Stomach (tissue), 9 donors: ENCODE measurements around the gene TRAF4. TPM values are rescaled to one million over a fixed set of nuclear protein-coding genes. Genes with fewer than 3 reads are reported as not detected.
"Not testable (repeated sequence)": the region's sequence is repeated elsewhere in the genome, so short reads cannot be mapped to it uniquely, and the experiment has no call there.

Source experiments
- DNase-seq, 2 donors: peaks; one replicate each; pipeline versions ENCODE4 v3.0.0 to v3.0.0-alpha.2; 2013 to 2019
- H3K27ac ChIP-seq, 5 donors: fragments of 200-600 bp in 4 of 5; sonication (generic) in 4 of 5; one replicate each; pipeline ENCODE4 v1.5.1; 2013 to 2019; ENCODE audit warnings: mild to moderate bottlenecking in 1 of 5, moderate library complexity in 1 of 5
- H3K27me3 ChIP-seq, 3 donors: fragments of 200-600 bp; sonication (generic); one replicate each; pipeline ENCODE4 v1.5.1; 2017 to 2019; ENCODE audit warnings: mixed run types in 1 of 3
- H3K36me3 ChIP-seq, 4 donors: fragments of 200-600 bp; sonication (generic); 1 replicate in 3 of 4; 2 replicates in 1 of 4; pipeline ENCODE4 v1.5.1; 2016 to 2019
- H3K4me1 ChIP-seq, 4 donors: fragments of 200-600 bp; sonication (generic); one replicate each; pipeline ENCODE4 v1.5.1; 2016 to 2019
- H3K4me3 ChIP-seq, 4 donors: fragments of 200-600 bp; sonication (generic) in 3 of 4; one replicate each; pipeline ENCODE4 v1.5.1; 2016 to 2019; ENCODE audit warnings: mild to moderate bottlenecking in 1 of 4
- H3K9me3 ChIP-seq, 4 donors: fragments of 200-600 bp; sonication (generic); one replicate each; pipeline ENCODE4 v1.5.1; 2016 to 2019
- CTCF ChIP-seq, 7 experiments: fragments of 450-650 bp in 4 of 7; fragments of 200-600 bp in 3 of 7; sonication (generic) in 3 of 7; IDR thresholded peaks; one replicate each; pipeline ENCODE4 v1.5.1; 2016 to 2019; ENCODE audit warnings: antibody characterized with exemption in 7 of 7, control low read depth in 2 of 7, mild to moderate bottlenecking in 1 of 7
- EP300 ChIP-seq: sonication (generic); formaldehyde crosslinking; IDR thresholded peaks from one replicate; pipeline ENCODE4 v1.6.1; 2017; ENCODE audit warnings: antibody characterized with exemption
- POLR2A ChIP-seq, 4 donors: fragments of 450-650 bp; IDR thresholded peaks; one replicate each; pipeline ENCODE4 v1.6.1; 2016; ENCODE audit warnings: antibody characterized with exemption in 4 of 4, control low read depth in 2 of 4, mild to moderate bottlenecking in 1 of 4, moderate library complexity in 1 of 4
- POLR2AphosphoS5 ChIP-seq, 3 donors: sonication (generic); formaldehyde crosslinking; IDR thresholded peaks; one replicate each; pipeline ENCODE4 v1.6.1; 2016; ENCODE audit warnings: antibody characterized with exemption in 3 of 3
- WGBS, 5 donors: extraction: QIAGEN DNeasy Blood & Tissue Kit in 3 of 5; methylation state at CpG; one replicate each; pipeline versions ENCODE4 v1.1.5 to v1.1.7; 2013 to 2018; 5-methylcytosine and 5-hydroxymethylcytosine counted together
- intact Hi-C: fragments of 100-400 bp; cut with DNase I; formaldehyde crosslinking; loops from one replicate; pipeline ENCODE4 v1.15.1; 2023; ENCODE audit warnings: low total_unique reads
- polyA plus RNA-seq, 3 donors: library from polyadenylated mRNA; stranded (reverse); fragments of 200-250 nt; gene quantifications; one replicate each; pipeline ENCODE4 v1.2.3, GENCODE V29; 2013
- total RNA-seq, 5 donors: library from RNA; depleted of rRNA; stranded (reverse); fragments of >200 nt; gene quantifications; one replicate each; pipeline versions ENCODE4 v1.1.0 to v1.2.3, GENCODE V29; 2014 to 2016
- donor health status: healthy with polysubstance abuse.
- donor health status: Bipolar disorder and iron deficiency.
- donor health status: healthy.

The TRAF4 gene
- total and polyA plus RNA-seq, 8 donors, result 29.0 to 383 (median 40.0) TPM

- Histone ChIP-seq H3K4me1 (peaks cover 0 to 8% (median 4%) of the 10 kb centered on the region in 4 donors), H3K27ac (no peak overlapping the region), H3K9me3 (no peaks in the 10 kb centered on the region), H3K36me3 (peaks cover 0 to 15% (median 0%) of the 10 kb centered on the region in 4 donors), H3K4me3 (no peak overlapping the region), H3K27me3 (no peaks in the 10 kb centered on the region)
- intact Hi-C loops, result no loop called here
- DNase-seq, result no peak
- no peak for TF ChIP-seq EP300
- WGBS, 5 donors, result 32 to 73% (median 70%) methylated on average over 1 of the region's 1 CpG
These were observed 33.4 kb downstream of the TRAF4 start for GRCh38 chr17:28777178-28777577.

- intact Hi-C loops, H3K4me1 ChIP-seq, H3K9me3 ChIP-seq, H3K27me3 ChIP-seq, H3K27ac ChIP-seq, DNase-seq, H3K4me3 ChIP-seq: not testable (repeated sequence)
- WGBS, 5 donors, result 94 to 99% (median 95%) methylated on average over 13 of the region's 13 CpGs
- H3K36me3 ChIP-seq, result peaks cover 0 to 15% (median 0%) of the 10 kb centered on the region in 4 donors
These were observed 35.8 kb downstream of the TRAF4 start for GRCh38 chr17:28779601-28780000.

GRCh38 chr17:28783161-28783560, 39.4 kb downstream of the TRAF4 start:
- peaks cover 0 to 15% (median 0%) of the 10 kb centered on the region in 4 donors for H3K36me3 ChIP-seq
- intact Hi-C loops, result no loop called here
- DNase-seq, result no peak
- 82 to 84% (median 83%) methylated on average over 3 of the region's 3 CpGs for WGBS, 5 donors
- H3K27ac ChIP-seq, result no peak overlapping the region
- H3K4me1 ChIP-seq, result no peaks in the 10 kb centered on the region
- no peaks in the 10 kb centered on the region for H3K9me3 ChIP-seq
- no peaks in the 10 kb centered on the region for H3K27me3 ChIP-seq
- no peak overlapping the region for H3K4me3 ChIP-seq
- TF ChIP-seq POLR2A (IDR thresholded peaks at IDR 0.05), result no peak
- no peak for TF ChIP-seq POLR2AphosphoS5 (IDR thresholded peaks at IDR 0.05)
- TF ChIP-seq CTCF (IDR thresholded peaks at IDR 0.05), result no peak
- TF ChIP-seq EP300, result no peak

GRCh38 chr17:28788100-28788499, 44.3 kb downstream of the TRAF4 start:
- Histone ChIP-seq H3K36me3 (peaks cover 0 to 4% (median 0%) of the 10 kb centered on the region in 4 donors), H3K9me3 (no peaks in the 10 kb centered on the region), H3K4me1 (peaks cover 0 to 8% (median 0%) of the 10 kb centered on the region in 4 donors), H3K27me3 (no peaks in the 10 kb centered on the region), H3K4me3 (no peak overlapping the region), H3K27ac (no peak overlapping the region)
- DNase-seq, result no peak
- WGBS, 5 donors, result 89 to 96% (median 92%) methylated on average over 4 of the region's 4 CpGs
- TF ChIP-seq POLR2AphosphoS5 (IDR thresholded peaks at IDR 0.05), result no peak
- no peak for TF ChIP-seq POLR2A (IDR thresholded peaks at IDR 0.05)
- no peak for TF ChIP-seq EP300
- TF ChIP-seq CTCF (IDR thresholded peaks at IDR 0.05), result no peak
- intact Hi-C loops, result no loop called here

- intact Hi-C loops, result no loop called here
- Histone ChIP-seq H3K27ac (no peak overlapping the region), H3K36me3 (peaks cover 0 to 4% (median 0%) of the 10 kb centered on the region in 4 donors), H3K4me1 (peaks cover 0 to 21% (median 2%) of the 10 kb centered on the region in 4 donors), H3K9me3 (no peaks in the 10 kb centered on the region), H3K4me3 (no peak overlapping the region), H3K27me3 (no peaks in the 10 kb centered on the region)
- no peak for TF ChIP-seq POLR2A (IDR thresholded peaks at IDR 0.05)
- TF ChIP-seq POLR2AphosphoS5 (IDR thresholded peaks at IDR 0.05), result no peak
- no peak for TF ChIP-seq CTCF (IDR thresholded peaks at IDR 0.05)
- no peak for TF ChIP-seq EP300
- no peak for DNase-seq
- 66 to 75% (median 73%) methylated on average over 2 of the region's 2 CpGs for WGBS, 5 donors
These were observed 49.3 kb downstream of the TRAF4 start for GRCh38 chr17:28792877-28793661.

GRCh38 chr17:28794846-28795441, 51.1 kb downstream of the TRAF4 start:
- H3K36me3 ChIP-seq, DNase-seq, H3K9me3 ChIP-seq, H3K27ac ChIP-seq, H3K27me3 ChIP-seq, intact Hi-C loops, H3K4me3 ChIP-seq: not testable (repeated sequence)
- H3K4me1 ChIP-seq, result peaks cover 0 to 21% (median 4%) of the 10 kb centered on the region in 4 donors
- 91 to 98% (median 94%) methylated on average over 14 of the region's 14 CpGs for WGBS, 5 donors
